Frontal cortex (tissue), 4 donors: ENCODE measurements around the gene IL1R1. TPM values are rescaled to one million over a fixed set of nuclear protein-coding genes. Genes with fewer than 3 reads are reported as not detected.

Experiments
- DNase-seq, 2 donors: peaks; one replicate each; pipeline ENCODE4 v3.0.0; 2012; ENCODE audit warnings: low spot score in 2 of 2
- FAIRE-seq: peaks from 2 replicates; lab custom pipeline; 2012; peaks lifted over from hg19 to GRCh38; lab: Jason Lieb, UNC
- total RNA-seq: library from RNA; depleted of rRNA; stranded (reverse); fragments of >200 nt; gene quantifications from one replicate; pipeline ENCODE4 v1.2.3, GENCODE V29; 2014
- donor health status: control.
- donor health status: control.
- donor health status: control.

Gene IL1R1
- total RNA-seq, 1 donor from 2014 or later: 0.41 TPM

- DNase-seq (no peak), FAIRE-seq (no peak)
These were observed 11.9 kb upstream of the IL1R1 start for GRCh38 chr2:102130647-102130991.

GRCh38 chr2:102131564-102131963, 11.0 kb upstream of the IL1R1 start:
- FAIRE-seq: no peak
- DNase-seq: no peak

GRCh38 chr2:102137138-102137537, 5.4 kb upstream of the IL1R1 start:
- no peak for FAIRE-seq
- no peak for DNase-seq

GRCh38 chr2:102138331-102138730, 4.2 kb upstream of the IL1R1 start:
- FAIRE-seq (no peak), DNase-seq (no peak)

- no peak for DNase-seq
- FAIRE-seq: no peak
These were observed 2.7 kb upstream of the IL1R1 start for GRCh38 chr2:102139851-102140250.

GRCh38 chr2:102140377-102140776, 2.2 kb upstream of the IL1R1 start:
- no peak for FAIRE-seq

GRCh38 chr2:102141011-102141943, 1.3 kb upstream of the IL1R1 start:
- DNase-seq (no peak), FAIRE-seq (no peak)

More at GRCh38 chr2:102140377-102140776, 2.2 kb upstream of the IL1R1 start:
- no peak for DNase-seq

- FAIRE-seq: no peak
- DNase-seq: no peak
These were observed 393 bp downstream of the IL1R1 start for GRCh38 chr2:102142829-102143449.

GRCh38 chr2:102143450-102143985, 972 bp downstream of the IL1R1 start:
- DNase-seq (no peak), FAIRE-seq (no peak)

- DNase-seq: no peak
These were observed 1.6 kb downstream of the IL1R1 start for GRCh38 chr2:102144128-102144527.

GRCh38 chr2:102145107-102145506, 2.6 kb downstream of the IL1R1 start:
- FAIRE-seq: no peak
- DNase-seq: no peak

More at GRCh38 chr2:102144128-102144527, 1.6 kb downstream of the IL1R1 start:
- no peak for FAIRE-seq

- FAIRE-seq (no peak), DNase-seq (no peak)
These were observed 3.4 kb downstream of the IL1R1 start for GRCh38 chr2:102145934-102146333.

- no peak for DNase-seq
- FAIRE-seq: no peak
These were observed 5.4 kb downstream of the IL1R1 start for GRCh38 chr2:102147935-102148334.

GRCh38 chr2:102149243-102149642, 6.7 kb downstream of the IL1R1 start:
- no peak for DNase-seq
- no peak for FAIRE-seq

GRCh38 chr2:102149644-102150455, 7.3 kb downstream of the IL1R1 start:
- DNase-seq (no peak), FAIRE-seq (no peak)

GRCh38 chr2:102154364-102154763, 11.8 kb downstream of the IL1R1 start:
- DNase-seq (no peak), FAIRE-seq (no peak)

- DNase-seq (no peak), FAIRE-seq (no peak)
These were observed 12.6 kb downstream of the IL1R1 start for GRCh38 chr2:102154946-102155702.

GRCh38 chr2:102155703-102156515, 13.4 kb downstream of the IL1R1 start:
- no peak for FAIRE-seq
- no peak for DNase-seq
